GM18498 (cell line): ENCODE data around the gene YWHAG.
"Not testable (repeated sequence)": the region's sequence is repeated elsewhere in the genome, so short reads cannot be mapped to it uniquely, and the experiment has no call there.

Experiments
- ATAC-seq: cut with Tn5 transposase; IDR thresholded peaks from one replicate; pipeline ENCODE4 v1.9.1; 2021; ENCODE audit warnings: mild to moderate bottlenecking, moderate library complexity; ENCODE audit not compliant: unreplicated experiment

Gene YWHAG

DNA sequence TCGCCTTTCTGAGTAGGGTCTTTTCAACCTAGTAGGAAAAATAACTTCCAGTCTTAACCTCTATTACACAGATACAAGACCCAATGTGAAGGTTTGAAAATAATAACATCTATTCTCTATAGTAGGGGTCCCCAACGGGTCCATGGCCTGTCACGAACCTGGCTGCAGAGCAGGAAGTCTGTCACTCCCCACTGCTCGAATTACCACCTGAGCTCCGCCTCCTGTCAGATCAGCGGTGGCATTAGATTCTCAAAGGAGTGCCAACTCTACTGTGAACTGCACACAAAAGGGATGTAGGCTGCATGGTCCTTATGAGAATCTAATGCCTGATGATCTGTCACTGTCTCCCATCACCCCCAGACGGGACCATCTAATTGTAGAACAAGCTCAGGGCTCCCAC is 7.4 kb downstream of the YWHAG start:
- no peak for ATAC-seq

DNA sequence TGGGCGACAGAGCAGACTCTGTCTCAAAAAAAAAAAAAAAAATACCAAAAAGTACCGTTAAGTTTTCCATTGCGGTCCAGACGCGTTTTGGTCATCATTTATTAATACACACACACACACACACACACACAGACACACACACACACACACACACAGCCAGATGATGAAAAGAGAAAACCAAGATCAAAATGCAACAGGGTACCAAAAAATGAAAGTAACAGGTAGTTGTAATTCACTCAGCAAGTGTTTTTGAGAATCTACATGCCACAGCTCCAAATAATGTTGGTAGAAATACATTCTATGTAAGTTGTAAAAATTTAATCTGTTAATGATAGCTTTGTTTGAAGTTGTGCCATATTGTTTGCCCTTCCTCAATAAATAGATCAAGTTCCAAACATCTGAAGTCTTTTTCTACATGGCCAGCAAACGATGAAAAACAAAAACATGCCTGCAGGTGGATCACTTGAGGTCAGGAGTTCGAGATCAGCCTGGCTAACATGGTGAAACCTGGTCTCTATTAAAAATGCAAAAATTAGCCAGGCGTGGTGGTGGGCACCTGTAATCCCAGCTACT is 9.4 kb downstream of the YWHAG start:
- no peak for ATAC-seq

GRCh38 chr7:76347710-76348109 is 11.1 kb downstream of the YWHAG start:
- ATAC-seq: no peak

DNA sequence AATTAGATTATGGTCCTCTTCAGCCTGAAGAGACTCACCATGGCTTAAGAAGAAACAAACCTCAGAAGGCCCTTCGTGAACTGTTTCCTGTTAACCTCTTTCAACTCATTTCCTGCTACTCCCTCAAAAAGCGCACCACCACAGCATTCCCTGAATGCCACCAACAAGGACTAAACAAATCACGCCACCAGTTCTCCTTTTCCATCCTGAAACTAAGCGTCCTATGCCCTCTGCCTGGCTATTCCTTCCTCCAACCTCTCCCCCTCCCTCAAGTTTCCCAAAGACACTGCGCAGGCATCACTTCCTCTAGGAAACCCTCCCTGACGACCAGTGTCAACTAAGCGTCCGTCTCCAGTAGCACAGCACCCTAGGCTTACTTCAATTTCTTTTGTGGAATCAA is 12.0 kb downstream of the YWHAG start:
- ATAC-seq: no peak

GRCh38 chr7:76346097-76346496 is 12.7 kb downstream of the YWHAG start:
- no peak for ATAC-seq

DNA sequence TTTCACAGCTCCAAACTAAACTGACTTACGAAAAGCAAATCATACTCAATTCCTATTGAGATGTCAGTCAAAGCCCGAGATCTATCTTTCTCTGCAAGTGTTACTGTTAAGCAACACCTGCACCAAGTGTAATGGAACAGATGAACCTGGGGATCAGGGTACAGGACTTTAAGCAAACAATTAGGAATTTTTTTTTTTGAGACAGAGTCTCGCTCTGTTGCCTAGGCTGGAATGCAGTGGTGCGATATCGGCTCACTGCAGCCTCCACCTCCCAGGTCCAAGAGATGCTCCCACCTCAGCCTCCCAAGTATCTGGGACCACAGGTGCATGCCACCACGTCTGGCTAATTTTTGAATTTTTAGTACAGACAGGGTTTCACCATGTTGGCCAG is 14.9 kb downstream of the YWHAG start:
- ATAC-seq: no peak

DNA sequence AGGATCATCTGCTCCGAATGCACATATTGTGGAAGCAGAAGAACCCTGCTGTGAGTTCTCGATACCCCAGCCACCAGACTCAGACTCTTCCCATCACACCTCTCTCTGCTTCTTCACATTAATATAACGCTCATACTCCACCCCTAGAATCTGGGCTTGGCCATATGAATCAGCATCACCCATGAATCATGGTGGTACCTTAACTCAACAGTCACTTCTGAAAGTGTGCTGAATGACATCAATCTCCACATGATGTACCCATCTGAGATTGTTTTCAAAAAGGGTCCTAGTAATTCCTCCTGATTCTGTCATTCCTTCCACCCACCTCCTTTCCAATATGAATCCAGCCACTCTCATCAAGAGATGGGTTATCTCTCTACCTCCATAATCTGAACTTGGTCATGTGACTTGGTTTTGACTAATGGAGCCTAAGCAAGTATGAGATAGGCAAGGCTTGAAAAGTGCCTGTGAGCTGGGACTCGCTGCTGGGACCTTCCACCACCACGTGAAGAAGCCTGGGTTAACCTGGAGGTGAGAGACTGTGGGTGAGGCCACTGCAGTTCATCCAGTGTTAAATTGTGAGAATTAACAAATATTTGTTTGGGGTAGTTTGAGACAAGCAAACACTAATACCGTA is 15.4 kb downstream of the YWHAG start:
- no peak for ATAC-seq

DNA sequence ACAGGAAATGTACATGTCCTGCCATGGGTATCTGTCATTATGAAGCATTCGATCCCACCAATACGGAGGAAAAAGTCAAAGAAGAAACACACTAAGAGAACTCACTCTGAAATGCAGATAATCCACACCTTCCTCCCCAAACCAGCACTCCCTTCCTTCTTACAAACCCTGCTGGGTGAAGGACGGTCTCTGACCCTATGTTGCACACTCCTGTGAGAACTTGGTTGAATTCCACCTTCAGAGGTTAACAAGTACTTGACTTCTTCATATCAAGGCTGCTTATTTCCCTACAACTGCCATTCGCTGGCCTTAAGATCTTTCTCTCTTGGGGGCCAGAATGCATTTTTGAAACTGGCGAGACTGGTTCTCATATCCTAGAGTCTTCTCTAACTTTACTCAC is 16.6 kb downstream of the YWHAG start:
- no peak for ATAC-seq

- ATAC-seq: no peak
Observed at GRCh38 chr7:76340617-76341131, 18.1 kb downstream of the YWHAG start.

- no peak for ATAC-seq
Observed at GRCh38 chr7:76338298-76339084, 20.3 kb downstream of the YWHAG start.

DNA sequence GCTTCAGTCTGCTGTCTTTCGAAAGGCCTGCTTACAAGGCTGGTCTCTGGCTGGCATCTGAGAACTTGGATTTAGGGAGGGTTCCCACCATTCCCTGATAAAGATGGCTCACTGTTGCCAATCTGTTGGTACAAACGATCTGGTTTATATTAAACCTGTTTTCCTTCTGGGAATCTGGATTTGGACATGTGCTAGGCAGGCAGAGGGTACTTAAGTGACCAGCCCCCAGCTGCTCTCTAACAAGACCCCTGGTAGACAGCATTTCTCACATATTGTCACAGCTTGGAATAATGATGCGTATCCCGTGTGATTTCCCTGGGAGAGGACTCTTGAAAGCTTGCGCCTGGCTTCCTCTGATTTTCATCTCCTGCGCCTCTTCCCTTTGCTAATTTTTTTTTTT is 21.6 kb downstream of the YWHAG start:
- ATAC-seq: no peak

- no peak for ATAC-seq
Observed at GRCh38 chr7:76336094-76336493, 22.7 kb downstream of the YWHAG start.

DNA sequence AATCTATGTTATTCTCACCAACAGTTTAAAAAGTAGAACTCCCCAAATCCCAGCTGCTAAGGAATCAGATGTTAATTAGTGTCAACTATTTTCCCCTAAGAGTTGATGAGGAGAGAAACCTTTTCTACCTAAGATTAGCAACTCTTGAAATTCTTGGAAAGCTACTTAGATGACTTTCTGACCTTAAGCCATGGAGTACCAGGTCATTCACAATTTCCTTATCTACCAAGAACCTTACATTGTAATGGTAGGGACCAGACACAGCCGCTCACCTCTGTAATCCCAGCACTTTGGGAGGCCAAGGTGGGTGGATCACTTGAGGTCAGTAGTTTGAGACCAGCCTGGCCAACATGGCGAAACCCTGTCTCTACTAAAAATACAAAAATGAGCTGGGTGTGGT is 23.4 kb downstream of the YWHAG start:
- not testable (repeated sequence) for ATAC-seq

DNA sequence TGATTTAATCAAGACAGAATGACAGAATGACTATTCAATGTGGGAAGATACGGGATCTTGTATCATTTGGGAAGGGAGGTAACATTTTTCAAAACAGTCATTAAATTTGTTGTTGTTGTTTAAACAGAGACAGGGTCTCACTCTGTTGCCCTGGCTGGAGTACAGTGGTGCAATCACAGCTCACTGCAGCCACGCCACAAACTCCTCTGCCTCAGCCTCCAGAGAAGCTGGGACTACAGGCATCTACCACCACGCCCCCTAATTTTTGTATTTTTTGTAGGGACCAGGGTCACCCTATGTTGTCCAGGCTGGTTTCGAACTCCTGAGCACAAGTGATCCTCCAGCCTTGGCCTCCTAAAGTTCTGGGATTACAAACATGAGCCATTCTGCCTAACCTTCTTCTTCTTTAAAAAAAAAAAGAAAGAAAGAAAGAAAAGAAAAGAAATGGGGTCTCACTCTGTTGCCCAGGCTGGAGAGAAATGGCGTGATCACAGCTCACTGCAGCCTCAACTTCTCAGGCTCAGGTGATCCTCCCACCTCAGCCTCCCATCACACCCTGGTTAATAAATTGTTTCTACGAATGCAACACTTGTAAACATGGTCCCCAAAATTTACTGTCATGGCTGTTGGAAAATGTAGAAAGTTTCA is 24.3 kb downstream of the YWHAG start:
- ATAC-seq: no peak

GRCh38 chr7:76333511-76334101 is 25.2 kb downstream of the YWHAG start:
- no peak for ATAC-seq

- no peak for ATAC-seq
Observed at GRCh38 chr7:76332078-76332477, 26.7 kb downstream of the YWHAG start.

GRCh38 chr7:76330673-76331072 is 28.1 kb downstream of the YWHAG start:
- no peak for ATAC-seq

DNA sequence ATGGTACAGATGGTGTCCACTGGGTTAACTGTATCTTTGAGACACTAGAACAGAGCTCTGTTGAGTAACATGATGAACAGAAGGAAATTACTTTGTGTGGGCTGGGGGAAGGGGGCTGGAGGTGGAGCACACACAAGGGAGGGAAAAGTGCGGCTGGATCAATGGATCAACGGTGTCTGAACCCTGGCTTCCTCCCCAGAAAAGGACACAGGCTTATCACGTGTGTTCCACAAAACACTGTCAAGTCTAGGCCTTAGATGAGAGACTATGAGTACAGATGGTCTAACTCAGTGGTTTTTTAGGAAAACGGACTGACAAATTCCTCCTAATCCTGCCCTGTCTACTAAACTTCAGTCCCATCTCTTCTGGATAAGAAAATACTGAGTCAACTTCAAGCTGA is 28.5 kb downstream of the YWHAG start:
- no peak for ATAC-seq

- no peak for ATAC-seq
Observed at GRCh38 chr7:76329479-76329878, 29.3 kb downstream of the YWHAG start.

DNA sequence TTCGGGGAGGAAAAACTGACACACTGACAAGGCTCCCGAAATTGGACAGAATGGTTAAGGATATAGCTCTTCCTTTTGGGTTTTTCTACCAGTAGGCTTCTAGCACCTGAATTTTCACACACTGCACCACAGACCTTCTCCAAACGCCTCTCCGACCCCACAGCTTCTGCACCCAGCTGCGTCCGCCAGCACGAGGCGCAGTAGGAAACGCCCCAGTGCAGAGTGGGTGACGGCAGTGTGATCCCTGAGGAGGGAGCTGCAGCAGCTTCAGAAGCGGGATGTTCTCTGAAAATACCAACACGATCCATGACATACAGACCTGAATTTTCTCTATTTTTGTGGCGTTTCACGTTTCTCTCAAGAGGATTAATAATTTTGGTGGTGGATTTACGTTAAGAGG is 30.4 kb downstream of the YWHAG start:
- no peak for ATAC-seq

DNA sequence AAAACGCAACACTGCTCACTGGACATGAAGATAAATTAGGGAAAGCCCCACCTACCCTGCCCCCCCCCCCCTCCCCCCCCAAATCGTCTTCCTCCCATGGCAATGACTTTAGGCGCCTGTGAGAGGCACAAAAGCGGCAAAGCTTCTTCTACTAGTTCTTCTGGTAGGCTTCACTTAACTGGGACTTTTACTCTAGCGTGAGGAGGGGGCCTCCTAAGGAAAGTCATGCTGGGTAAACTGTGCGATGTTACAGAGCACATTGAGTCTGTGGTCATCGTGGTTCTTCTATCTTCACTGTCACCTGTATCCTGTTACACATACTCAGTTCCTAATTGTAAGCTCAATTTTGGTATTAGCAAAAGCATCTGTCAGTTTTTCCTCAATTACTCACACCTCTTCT is 31.2 kb downstream of the YWHAG start:
- ATAC-seq: no peak
